Mesendoderm (in vitro differentiated cells): ENCODE data around the gene ADARB1.

Source experiments
- DNase-seq: peaks from one replicate; pipeline ENCODE4 v3.0.0; 2013
- H2AK5ac ChIP-seq: 2 replicates; pipeline ENCODE4 v1.6.1; 2013; ENCODE audit warnings: low read length, inconsistent platforms
- H2BK120ac ChIP-seq: 2 replicates; pipeline ENCODE4 v1.6.1; 2013; ENCODE audit warnings: low read depth, mild to moderate bottlenecking, low read length, moderate library complexity, mixed read lengths
- H2BK15ac ChIP-seq: replicated peaks from 2 replicates; pipeline ENCODE4 v1.6.1; 2013; ENCODE audit warnings: low read depth, mild to moderate bottlenecking, moderate library complexity
- H2BK5ac ChIP-seq: 2 replicates; pipeline ENCODE4 v1.6.1; 2013; ENCODE audit warnings: low read length, inconsistent platforms
- H3K18ac ChIP-seq: 2 replicates; pipeline ENCODE4 v1.6.1; 2013; ENCODE audit warnings: mild to moderate bottlenecking, low read length, mixed read lengths
- H3K23ac ChIP-seq: one replicate; pipeline ENCODE4 v1.6.1; 2013; ENCODE audit warnings: low read length
- H3K27ac ChIP-seq: 2 replicates; pipeline ENCODE4 v1.5.1; 2013; ENCODE audit warnings: low read depth, mild to moderate bottlenecking, inconsistent platforms, low read length, moderate library complexity
- H3K27me3 ChIP-seq: 2 replicates; pipeline ENCODE4 v1.6.1; 2013; ENCODE audit warnings: low read length, control low read depth, mild to moderate bottlenecking, inconsistent platforms; ENCODE audit not compliant: insufficient read depth, poor library complexity
- H3K36me3 ChIP-seq: 2 replicates; pipeline ENCODE4 v1.6.1; 2013; ENCODE audit warnings: low read length, inconsistent platforms; ENCODE audit not compliant: control insufficient read depth, insufficient read depth
- H3K4ac ChIP-seq: one replicate; pipeline ENCODE4 v1.6.1; 2013; ENCODE audit warnings: low read depth, mild to moderate bottlenecking, low read length, moderate library complexity
- H3K4me1 ChIP-seq: 2 replicates; pipeline ENCODE4 v1.6.1; 2013; ENCODE audit warnings: low read depth, low read length, inconsistent platforms; ENCODE audit not compliant: control insufficient read depth
- H3K4me2 ChIP-seq: 2 replicates; pipeline ENCODE4 v1.6.1; 2013; ENCODE audit warnings: low read length
- H3K4me3 ChIP-seq: 2 replicates; pipeline ENCODE4 v1.5.1; 2013; ENCODE audit warnings: mild to moderate bottlenecking, low read length
- H3K56ac ChIP-seq: one replicate; pipeline ENCODE4 v1.6.1; 2013; ENCODE audit warnings: low read length
- H3K79me1 ChIP-seq: 2 replicates; pipeline ENCODE4 v1.6.1; 2013; ENCODE audit warnings: low read length, inconsistent platforms
- H3K79me2 ChIP-seq: 2 replicates; pipeline ENCODE4 v1.6.1; 2013; ENCODE audit warnings: mild to moderate bottlenecking, low read length; ENCODE audit not compliant: control insufficient read depth, insufficient read depth
- H3K9ac ChIP-seq: 2 replicates; pipeline ENCODE4 v1.6.1; 2013; ENCODE audit warnings: low read length, inconsistent platforms
- H4K5ac ChIP-seq: one replicate; pipeline ENCODE4 v1.6.1; 2013; ENCODE audit warnings: low read length
- H4K8ac ChIP-seq: one replicate; pipeline ENCODE4 v1.6.1; 2013; ENCODE audit warnings: low read depth, mild to moderate bottlenecking, control low read depth, low read length, moderate library complexity
- WGBS: extraction: QIAGEN DNeasy Blood & Tissue Kit; methylation state at CpG from one replicate; pipeline ENCODE4 v1.1.7; 2013; ENCODE audit warnings: low lambda C conversion rate, missing lambda C conversion rate; ENCODE audit not compliant: insufficient coverage; ENCODE audit errors: extremely low coverage; 5-methylcytosine and 5-hydroxymethylcytosine counted together

Gene ADARB1

GRCh38 chr21:45032977-45033710, 41.2 kb upstream of the ADARB1 start:
- Histone ChIP-seq H2BK15ac (no peak overlapping the region), H3K79me1 (no peaks in the 10 kb centered on the region), H3K23ac (no peak overlapping the region), H4K8ac (no peak overlapping the region), H3K27me3 (no peaks in the 10 kb centered on the region), H3K9ac (no peak overlapping the region), H2BK5ac (no peak overlapping the region), H2AK5ac (no peak overlapping the region), H4K5ac (no peak overlapping the region), H3K36me3 (no peaks in the 10 kb centered on the region), H3K27ac (no peak overlapping the region), H3K79me2 (no peaks in the 10 kb centered on the region), H3K56ac (no peak overlapping the region), H3K4ac (no peak overlapping the region), H3K4me3 (no peak overlapping the region), H2BK120ac (no peak overlapping the region), H3K18ac (no peak overlapping the region), H3K4me1 (peaks cover 5% of the 10 kb centered on the region), H3K4me2 (no peak overlapping the region)
- no peak for DNase-seq
- no CpG with 5 or more reads among the region's 35 CpGs for WGBS

GRCh38 chr21:45033791-45034555, 40.4 kb upstream of the ADARB1 start:
- Histone ChIP-seq H2BK120ac (no peak overlapping the region), H3K27ac (no peak overlapping the region), H3K36me3 (no peaks in the 10 kb centered on the region), H3K9ac (no peak overlapping the region), H3K79me1 (no peaks in the 10 kb centered on the region), H3K23ac (no peak overlapping the region), H2BK15ac (no peak overlapping the region), H3K56ac (no peak overlapping the region), H3K27me3 (no peaks in the 10 kb centered on the region), H3K4ac (no peak overlapping the region), H2AK5ac (no peak overlapping the region), H3K18ac (no peak overlapping the region), H3K4me1 (peaks cover 5% of the 10 kb centered on the region), H3K79me2 (no peaks in the 10 kb centered on the region), H4K5ac (no peak overlapping the region), H2BK5ac (no peak overlapping the region), H3K4me2 (no peak overlapping the region), H4K8ac (no peak overlapping the region), H3K4me3 (no peak overlapping the region)
- no CpG with 5 or more reads among the region's 21 CpGs for WGBS
- no peak for DNase-seq

DNA sequence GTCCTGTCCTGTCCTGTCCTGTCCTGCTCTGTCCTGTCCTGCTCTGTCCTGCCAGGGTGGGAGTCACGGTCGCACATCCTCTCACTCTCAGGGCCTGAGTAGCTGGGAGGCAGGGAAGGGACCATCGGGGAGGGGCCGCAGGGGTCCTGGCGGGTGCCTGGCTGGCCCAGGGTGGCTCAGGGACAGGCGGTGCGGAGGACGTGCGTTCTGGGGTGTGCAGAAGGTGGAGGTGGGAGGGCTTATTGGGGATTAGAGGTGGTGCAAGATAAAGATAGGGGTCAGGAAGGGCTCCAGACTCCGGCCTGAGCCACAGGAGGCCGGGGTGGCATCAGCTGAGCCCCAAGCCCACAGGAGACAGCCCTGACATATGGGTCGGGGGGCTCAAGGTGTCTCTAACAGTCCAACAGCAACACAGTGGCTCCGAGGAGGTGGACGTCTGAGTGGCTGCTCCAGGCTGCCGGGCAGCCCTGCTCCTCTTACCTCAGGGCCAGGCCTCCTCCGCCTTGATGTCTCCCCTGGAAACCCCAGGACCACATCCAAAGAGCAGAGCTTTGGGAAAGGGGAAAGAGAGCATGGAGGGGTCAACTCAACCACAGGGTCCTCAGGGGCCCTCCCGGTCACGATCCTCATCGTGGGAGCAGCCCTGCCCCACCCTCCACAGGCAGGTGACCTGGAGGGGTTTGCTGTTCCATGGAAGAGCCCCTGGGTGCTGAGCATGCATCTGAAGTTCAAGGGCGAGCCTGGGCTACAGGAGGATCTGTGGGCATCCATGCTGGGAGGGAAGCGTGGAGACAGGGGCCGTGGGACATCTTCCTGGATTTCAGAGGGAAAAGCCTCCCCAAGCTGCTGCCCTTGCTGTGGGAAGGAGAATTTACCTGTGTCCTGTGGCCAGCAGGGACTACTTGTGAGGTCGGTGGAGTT, 39.6 kb upstream of the ADARB1 start:
- Histone ChIP-seq H3K56ac (no peak overlapping the region), H3K4me3 (no peak overlapping the region), H2AK5ac (no peak overlapping the region), H2BK120ac (no peak overlapping the region), H3K36me3 (no peaks in the 10 kb centered on the region), H4K5ac (no peak overlapping the region), H4K8ac (no peak overlapping the region), H2BK15ac (no peak overlapping the region), H3K79me1 (no peaks in the 10 kb centered on the region), H3K79me2 (no peaks in the 10 kb centered on the region), H2BK5ac (no peak overlapping the region), H3K4me1 (peaks cover 5% of the 10 kb centered on the region), H3K4me2 (no peak overlapping the region), H3K9ac (no peak overlapping the region), H3K27me3 (no peaks in the 10 kb centered on the region), H3K18ac (no peak overlapping the region), H3K27ac (no peak overlapping the region), H3K4ac (no peak overlapping the region), H3K23ac (no peak overlapping the region)
- no CpG with 5 or more reads among the region's 23 CpGs for WGBS
- DNase-seq = no peak

GRCh38 chr21:45035477-45035848, 38.9 kb upstream of the ADARB1 start:
- Histone ChIP-seq H4K5ac (no peak overlapping the region), H4K8ac (no peak overlapping the region), H3K4ac (no peak overlapping the region), H3K79me2 (no peaks in the 10 kb centered on the region), H3K27ac (no peak overlapping the region), H2BK120ac (no peak overlapping the region), H2BK5ac (no peak overlapping the region), H3K27me3 (no peaks in the 10 kb centered on the region), H2AK5ac (no peak overlapping the region), H3K36me3 (no peaks in the 10 kb centered on the region), H3K18ac (no peak overlapping the region), H3K4me1 (peaks cover 3% of the 10 kb centered on the region), H3K56ac (no peak overlapping the region), H3K9ac (no peak overlapping the region), H3K4me3 (no peak overlapping the region), H3K4me2 (no peak overlapping the region), H2BK15ac (no peak overlapping the region), H3K79me1 (no peaks in the 10 kb centered on the region), H3K23ac (no peak overlapping the region)
- WGBS = no CpG with 5 or more reads among the region's 8 CpGs
- no peak for DNase-seq

DNA sequence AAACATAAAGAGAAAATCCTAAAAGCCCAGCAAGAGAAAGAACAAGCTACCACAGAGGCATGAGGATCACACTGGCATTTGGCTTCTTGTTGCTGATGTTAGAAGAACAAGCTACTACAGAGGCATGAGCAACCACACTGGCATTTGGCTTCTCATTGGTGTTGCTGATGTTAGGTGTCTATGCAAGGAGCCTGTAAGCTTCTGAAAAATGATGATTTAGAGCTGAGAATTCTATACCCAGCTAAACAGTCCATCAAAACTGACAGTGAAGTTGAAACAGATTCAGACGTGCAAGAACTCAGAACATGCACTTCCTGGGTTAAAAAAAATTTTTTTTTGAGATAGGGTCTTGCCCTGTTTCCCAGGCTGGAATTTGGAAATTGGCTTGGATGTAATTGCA, 37.8 kb upstream of the ADARB1 start:
- no peak overlapping the region for H4K5ac ChIP-seq
- no peak overlapping the region for H2BK15ac ChIP-seq
- no peak overlapping the region for H3K9ac ChIP-seq
- no CpG with 5 or more reads among the region's 1 CpG for WGBS
- no peak for DNase-seq
- H3K27ac ChIP-seq = no peak overlapping the region
- no peak overlapping the region for H3K4me3 ChIP-seq
- H3K79me1 ChIP-seq = no peaks in the 10 kb centered on the region
- no peak overlapping the region for H3K4me2 ChIP-seq
- no peaks in the 10 kb centered on the region for H3K36me3 ChIP-seq
- no peak overlapping the region for H2BK5ac ChIP-seq
- H3K4me1 ChIP-seq = no peaks in the 10 kb centered on the region
- no peak overlapping the region for H3K4ac ChIP-seq
- H4K8ac ChIP-seq = no peak overlapping the region
- H3K27me3 ChIP-seq = no peaks in the 10 kb centered on the region
- H3K18ac ChIP-seq = no peak overlapping the region
- H3K79me2 ChIP-seq = no peaks in the 10 kb centered on the region
- no peak overlapping the region for H2AK5ac ChIP-seq
- H3K56ac ChIP-seq = no peak overlapping the region
- H3K23ac ChIP-seq = no peak overlapping the region
- no peak overlapping the region for H2BK120ac ChIP-seq
